Natural killer cell (primary cell): Measurements from ENCODE around the gene ATG9A. TPM values are rescaled to one million over a fixed set of nuclear protein-coding genes. Genes with fewer than 3 reads are reported as not detected.

Experiments used
- ATAC-seq, 3 donors: fragments of 150-1000 bp in 2 of 3; fragments of 200-7000 bp in 1 of 3; cut with Tn5 transposase; 1 replicate in 1 of 3; 2 replicates in 2 of 3; pipeline ENCODE4 v1.10.0; 2021; ENCODE audit warnings: mild to moderate bottlenecking in 2 of 3, moderate library complexity in 2 of 3
- DNase-seq, 2 donors: peaks; one replicate each; pipeline versions ENCODE4 v3.0.0 to v3.0.0-alpha.2; 2013 to 2021; ENCODE audit warnings: mixed read lengths in 1 of 2
- H3K27ac ChIP-seq: one replicate; pipeline ENCODE4 v1.5.1; 2013; ENCODE audit warnings: mild to moderate bottlenecking, low read length
- H3K27me3 ChIP-seq: one replicate; pipeline ENCODE4 v1.6.1; 2013; ENCODE audit warnings: low read length; ENCODE audit not compliant: control insufficient read depth, insufficient read depth
- H3K36me3 ChIP-seq: one replicate; pipeline ENCODE4 v1.6.1; 2013; ENCODE audit warnings: low read length; ENCODE audit not compliant: control insufficient read depth, insufficient read depth
- H3K4me1 ChIP-seq: one replicate; pipeline ENCODE4 v1.6.1; 2013; ENCODE audit warnings: low read length; ENCODE audit not compliant: control insufficient read depth, insufficient read depth
- H3K4me3 ChIP-seq: one replicate; pipeline ENCODE4 v1.5.1; 2013; ENCODE audit warnings: low read length
- H3K9me3 ChIP-seq: one replicate; pipeline ENCODE4 v1.6.1; 2013; ENCODE audit warnings: low read length; ENCODE audit not compliant: control insufficient read depth, insufficient read depth
- H3K27ac Mint-ChIP-seq, 2 donors: one replicate each; pipeline ENCODE4 v1.8.0; 2022; ENCODE audit warnings: mild to moderate bottlenecking in 2 of 2, mixed read lengths in 2 of 2, moderate library complexity in 1 of 2
- H3K27me3 Mint-ChIP-seq, 2 donors: one replicate each; pipeline ENCODE4 v1.8.0; 2022; ENCODE audit warnings: low read depth in 2 of 2, mixed read lengths in 2 of 2
- H3K36me3 Mint-ChIP-seq: one replicate; pipeline ENCODE4 v1.8.0; 2022; ENCODE audit warnings: mixed read lengths
- H3K4me1 Mint-ChIP-seq, 2 donors: one replicate each; pipeline ENCODE4 v1.8.0; 2022; ENCODE audit warnings: mixed read lengths in 2 of 2
- H3K4me3 Mint-ChIP-seq: one replicate; pipeline ENCODE4 v1.8.0; 2022; ENCODE audit warnings: mild to moderate bottlenecking, moderate library complexity, mixed read lengths
- H3K9me3 Mint-ChIP-seq, 2 donors: one replicate each; pipeline ENCODE4 v1.8.0; 2022; ENCODE audit warnings: mixed read lengths in 2 of 2
- CTCF ChIP-seq: fragments of 200-600 bp; IDR thresholded peaks from one replicate; pipeline ENCODE4 v1.8.0; 2022; ENCODE audit warnings: antibody characterized with exemption
- WGBS: methylation state at CpG from one replicate; pipeline ENCODE4 v1.1.7; 2013; ENCODE audit warnings: missing lambda C conversion rate; ENCODE audit not compliant: insufficient coverage; 5-methylcytosine and 5-hydroxymethylcytosine counted together
- intact Hi-C: fragments of 100-400 bp; cut with micrococcal nuclease; formaldehyde crosslinking; loops from one replicate; pipeline ENCODE4 v1.14.2; 2022
- total RNA-seq, 4 donors: library from RNA; stranded (reverse); fragments of 120-200 nt in 1 of 4; gene quantifications; one replicate each; pipeline versions ENCODE4 v1.2.3 to v1.2.4, GENCODE V29; 2013 to 2022

Gene ATG9A
- total RNA-seq, 3 donors from 2014 or later (not counting 1 experiment from before 2014, with no cell fraction given), result 98.1 to 110 (median 108) TPM

DNA sequence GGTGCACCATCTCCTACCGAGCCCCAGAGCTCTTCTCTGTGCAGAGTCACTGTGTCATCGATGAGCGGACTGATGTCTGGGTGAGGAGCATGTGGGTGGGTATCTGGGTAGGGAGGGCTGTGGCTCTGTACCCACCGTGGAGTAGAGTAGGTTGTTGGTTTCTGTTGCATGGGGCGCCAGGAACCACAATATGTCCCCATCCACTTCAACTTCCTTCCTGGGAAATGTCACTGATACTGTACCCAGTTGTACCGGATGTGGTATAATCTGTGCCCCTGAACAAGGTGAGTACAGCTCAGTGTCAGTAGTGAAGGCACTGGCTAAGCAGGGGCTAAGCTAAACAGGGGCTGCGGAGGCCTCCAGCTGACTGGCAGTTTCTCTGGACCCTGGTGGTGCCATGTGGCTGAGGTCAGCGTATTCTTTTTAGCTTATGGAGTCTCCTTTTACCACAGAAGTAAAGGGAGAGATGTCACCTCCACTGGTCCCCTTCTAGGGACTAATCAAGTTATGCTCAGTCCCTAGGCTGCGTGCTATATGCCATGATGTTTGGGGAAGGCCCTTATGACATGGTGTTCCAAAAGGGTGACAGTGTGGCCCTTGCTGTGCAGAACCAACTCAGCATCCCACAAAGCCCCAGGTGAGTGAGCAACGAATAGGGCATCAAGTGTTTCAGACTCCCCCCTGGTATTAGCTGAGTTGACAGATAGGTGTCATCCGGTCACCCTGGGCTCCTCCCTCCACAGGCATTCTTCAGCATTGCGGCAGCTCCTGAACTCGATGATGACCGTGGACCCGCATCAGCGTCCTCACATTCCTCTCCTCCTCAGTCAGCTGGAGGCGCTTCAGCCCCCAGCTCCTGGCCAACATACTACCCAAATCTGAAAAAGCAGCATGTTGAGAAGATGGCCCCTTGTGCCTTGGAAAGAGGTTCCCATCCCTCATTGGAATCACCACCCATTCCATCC lies 18.5 kb upstream of the ATG9A start:
- Histone ChIP-seq H3K4me1 (peaks cover 78% of the 10 kb centered on the region), H3K27ac (peak overlapping the region; percentile 97), H3K4me3 (no peak overlapping the region), H3K27me3 (no peaks in the 10 kb centered on the region), H3K36me3 (peaks cover 40% of the 10 kb centered on the region), H3K9me3 (no peaks in the 10 kb centered on the region)
- 52% methylated on average over 15 of the region's 17 CpGs for WGBS
- intact Hi-C loops, result no loop called here
- Mint-ChIP-seq H3K27ac (peak overlapping the region; percentile 86 to 98), H3K4me1 (peaks cover 54 to 83% of the 10 kb centered on the region in 2 donors), H3K27me3 (no peaks in the 10 kb centered on the region), H3K4me3 (peak overlapping the region; percentile 94), H3K9me3 (no peaks in the 10 kb centered on the region), H3K36me3 (no peaks in the 10 kb centered on the region)
- TF ChIP-seq CTCF, result no peak
- ATAC-seq (peak; percentile 31 to 71 (median 35)), DNase-seq (peak in 1 of 2 donors; percentile 89)

DNA sequence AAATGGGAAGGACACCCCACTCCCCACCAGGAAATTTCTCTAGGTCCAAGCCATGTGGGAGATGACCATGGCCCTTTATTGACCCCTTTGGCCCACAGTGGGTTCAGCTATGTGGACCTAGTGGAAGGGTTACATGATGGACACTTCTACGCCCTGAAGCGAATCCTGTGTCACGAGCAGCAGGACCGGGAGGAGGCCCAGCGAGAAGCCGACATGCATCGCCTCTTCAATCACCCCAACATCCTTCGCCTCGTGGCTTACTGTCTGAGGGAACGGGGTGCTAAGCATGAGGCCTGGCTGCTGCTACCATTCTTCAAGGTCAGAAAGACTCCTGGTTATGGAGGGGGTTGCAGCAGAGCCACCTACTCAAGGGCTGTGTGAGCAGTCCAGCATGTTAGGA lies 17.1 kb upstream of the ATG9A start:
- no peaks in the 10 kb centered on the region for H3K36me3 Mint-ChIP-seq
- Histone ChIP-seq H3K9me3 (no peaks in the 10 kb centered on the region), H3K4me1 (peaks cover 65% of the 10 kb centered on the region), H3K36me3 (peaks cover 36% of the 10 kb centered on the region), H3K27ac (peak overlapping the region; percentile 97), H3K27me3 (no peaks in the 10 kb centered on the region), H3K4me3 (no peak overlapping the region)
- peak overlapping the region; percentile 94 for H3K4me3 Mint-ChIP-seq
- peaks cover 54 to 69% of the 10 kb centered on the region in 2 donors for H3K4me1 Mint-ChIP-seq
- no peak for ATAC-seq
- TF ChIP-seq CTCF, result no peak
- peak overlapping the region; percentile 86 to 98 for H3K27ac Mint-ChIP-seq
- no peaks in the 10 kb centered on the region for H3K27me3 Mint-ChIP-seq
- no peaks in the 10 kb centered on the region for H3K9me3 Mint-ChIP-seq
- intact Hi-C loops, result no loop called here
- 98% methylated on average over 10 of the region's 10 CpGs for WGBS
- no peak for DNase-seq

GRCh38 chr2:219245899-219246230 lies 16.4 kb upstream of the ATG9A start:
- WGBS, result 25% methylated on average over 10 of the region's 10 CpGs
- H3K36me3 ChIP-seq, result peaks cover 29% of the 10 kb centered on the region
- no peaks in the 10 kb centered on the region for H3K9me3 ChIP-seq
- Mint-ChIP-seq H3K27me3 (no peaks in the 10 kb centered on the region), H3K27ac (peak overlapping the region; percentile 86 to 98), H3K9me3 (no peaks in the 10 kb centered on the region), H3K36me3 (no peaks in the 10 kb centered on the region), H3K4me3 (peak overlapping the region; percentile 94), H3K4me1 (peaks cover 50 to 66% of the 10 kb centered on the region in 2 donors)
- intact Hi-C loops, result loop anchor here (1.0 to 2.0 kb wide), 2 partner anchors 7 to 17 kb away; partner anchors contain the start of genes ANKZF1, ATG9A, TUBA4A and TUBA4B
- DNase-seq (peak in 1 of 2 donors; percentile 42), ATAC-seq (peak in 1 of 3 donors; percentile 3)
- peaks cover 58% of the 10 kb centered on the region for H3K4me1 ChIP-seq
- peak overlapping the region; percentile 96 for H3K4me3 ChIP-seq
- no peaks in the 10 kb centered on the region for H3K27me3 ChIP-seq
- no peak for TF ChIP-seq CTCF
- H3K27ac ChIP-seq, result peak overlapping the region; percentile 97
